NAMALWA (cell line): ENCODE results near the gene NALCN.

ENCODE experiments used
- DNase-seq: peaks from one replicate; pipeline ENCODE4 v3.0.0-alpha.2; 2015; ENCODE audit warnings: low spot score

Gene NALCN

DNA sequence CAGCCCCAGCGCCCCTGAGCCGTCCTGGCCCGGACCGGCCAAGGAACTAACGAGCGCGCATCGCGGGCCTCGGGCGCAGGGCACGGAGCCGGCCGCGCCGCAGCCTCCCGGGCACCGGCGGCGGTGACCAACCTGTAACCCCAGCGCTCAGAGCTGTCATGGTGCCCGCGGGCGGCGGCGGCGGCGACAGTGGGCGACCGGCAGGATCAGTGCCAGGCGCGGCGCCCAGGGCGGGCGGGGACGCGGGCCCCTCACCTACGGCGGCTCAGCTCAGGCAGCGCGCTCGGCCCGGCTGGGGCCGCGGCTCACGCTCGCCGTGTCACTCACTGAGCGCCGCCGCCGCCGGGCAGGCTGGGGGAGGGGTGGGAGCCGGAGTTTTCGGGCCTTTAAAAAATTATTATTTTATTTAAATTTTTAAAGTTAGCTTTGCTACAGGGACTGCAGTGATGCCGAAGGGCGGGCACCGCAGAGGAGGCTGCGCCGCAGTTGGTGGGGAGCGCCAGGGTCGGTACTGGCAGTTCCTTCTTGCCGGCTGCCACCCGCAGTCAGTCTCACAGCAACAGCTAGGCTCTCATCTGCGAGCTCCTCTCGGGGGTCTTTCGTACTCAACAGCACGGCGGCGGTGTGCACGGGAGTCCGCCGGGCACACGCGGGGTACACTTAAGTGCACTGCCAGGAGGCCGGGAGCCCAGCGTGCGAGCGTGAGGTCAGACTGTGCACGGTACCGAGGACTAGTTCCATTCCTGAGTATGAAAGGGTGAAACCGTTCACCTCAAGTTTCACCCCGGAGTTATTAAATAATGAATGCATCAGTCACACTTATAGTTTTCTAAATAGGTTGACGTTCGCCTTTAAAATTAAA is at the start of gene NALCN:
NALCN (minus strand) TSS at position 328 of the 862 bp plus-strand sequence. CDS start 17,382 bp downstream, outside the sequence.
- no peak for DNase-seq

DNA sequence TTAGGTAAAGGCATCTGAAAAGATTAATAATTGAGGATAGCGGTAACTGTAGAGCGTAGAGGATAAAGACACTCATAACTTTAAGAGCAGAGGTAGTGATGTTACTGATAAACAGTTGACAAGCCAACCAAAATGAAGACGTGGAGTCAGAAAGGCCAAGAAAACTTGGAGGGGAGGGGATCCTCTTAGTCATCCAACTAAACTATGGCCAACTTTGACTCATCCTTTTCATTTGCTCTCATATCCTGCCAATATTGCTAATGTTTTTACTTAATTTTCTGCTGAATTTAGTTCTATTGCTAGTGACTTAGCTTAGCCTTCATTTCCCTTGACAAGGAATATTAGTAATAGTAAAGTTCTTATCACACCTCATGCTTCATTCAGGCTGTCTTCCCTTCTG is 49.6 kb upstream of the NALCN start:
- DNase-seq = no peak

DNA sequence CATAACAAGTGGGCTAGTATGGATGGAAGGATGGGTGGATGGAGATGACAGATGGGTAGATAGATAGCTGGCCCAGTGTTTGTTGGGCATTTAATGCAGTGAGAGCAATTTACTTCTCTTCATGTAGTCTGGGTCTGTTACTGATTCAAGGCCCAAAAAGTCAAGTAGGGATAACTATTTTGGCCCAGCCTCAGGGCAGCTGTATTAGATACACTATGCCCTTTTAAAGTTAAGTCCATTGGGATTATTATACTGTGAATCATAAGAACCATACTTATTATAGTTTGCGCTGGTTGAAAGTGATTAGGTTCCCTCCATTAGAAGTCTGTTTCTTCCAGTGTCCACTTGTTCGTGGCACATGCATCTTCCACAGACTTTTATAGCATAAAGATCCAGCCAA is 40.9 kb upstream of the NALCN start:
- no peak for DNase-seq

DNA sequence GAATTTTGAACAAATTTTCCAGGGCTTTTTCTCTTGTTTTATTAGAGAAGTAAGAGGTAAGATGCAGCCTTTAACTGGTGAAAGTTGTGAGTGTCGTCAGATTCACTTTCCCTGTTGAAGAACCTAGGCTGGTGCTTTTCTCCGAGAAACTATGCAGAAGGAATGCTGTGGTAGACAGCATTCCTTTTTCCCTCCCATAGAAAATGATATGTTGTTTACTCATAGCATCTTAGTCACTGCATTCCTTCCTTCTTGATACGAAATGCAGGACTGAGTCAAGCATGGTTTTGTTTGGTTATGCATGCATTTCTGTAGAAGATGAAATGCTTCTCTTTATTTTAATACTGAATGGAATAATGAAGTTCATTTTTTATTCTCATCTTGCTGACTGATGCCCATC is 39.6 kb upstream of the NALCN start:
- no peak for DNase-seq

DNA sequence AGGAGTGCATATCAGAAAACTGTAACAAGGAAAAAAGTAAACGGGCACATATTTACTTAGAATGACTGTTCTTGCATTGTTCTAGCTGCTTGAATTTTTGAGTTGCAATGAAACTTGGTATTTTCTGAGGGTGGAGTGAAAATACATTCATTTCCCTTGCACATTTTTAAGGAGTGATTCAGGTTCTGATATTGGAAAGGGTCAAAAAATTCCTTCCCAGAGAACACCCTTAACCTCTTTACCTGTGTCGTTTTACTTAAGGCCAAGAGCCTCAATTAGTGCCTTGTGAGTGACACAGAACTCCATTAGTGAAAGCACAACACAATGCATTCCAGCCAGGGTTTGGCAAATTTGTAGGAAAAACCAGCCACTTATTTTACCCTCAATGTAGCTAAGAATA is 38.5 kb upstream of the NALCN start:
- no peak for DNase-seq

DNA sequence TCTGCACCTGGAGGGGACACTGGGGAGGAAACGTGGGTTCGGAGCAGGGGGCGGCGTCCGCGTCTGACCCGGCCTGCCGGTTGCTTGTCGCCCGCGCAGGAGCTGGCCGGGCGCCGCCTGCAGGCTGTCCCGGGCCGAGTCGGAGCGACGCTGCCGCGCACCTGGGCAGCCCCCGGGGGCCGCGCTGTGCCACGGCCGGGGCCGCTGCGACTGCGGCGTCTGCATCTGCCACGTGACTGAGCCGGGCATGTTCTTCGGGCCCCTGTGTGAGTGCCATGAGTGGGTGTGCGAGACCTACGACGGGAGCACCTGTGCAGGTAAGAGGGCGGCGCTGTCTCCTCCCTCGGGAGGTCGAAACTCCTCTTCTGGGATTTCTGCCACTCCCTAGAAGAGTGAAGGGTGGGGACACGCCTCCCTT is 37.5 kb upstream of the NALCN start:
- no peak for DNase-seq

DNA sequence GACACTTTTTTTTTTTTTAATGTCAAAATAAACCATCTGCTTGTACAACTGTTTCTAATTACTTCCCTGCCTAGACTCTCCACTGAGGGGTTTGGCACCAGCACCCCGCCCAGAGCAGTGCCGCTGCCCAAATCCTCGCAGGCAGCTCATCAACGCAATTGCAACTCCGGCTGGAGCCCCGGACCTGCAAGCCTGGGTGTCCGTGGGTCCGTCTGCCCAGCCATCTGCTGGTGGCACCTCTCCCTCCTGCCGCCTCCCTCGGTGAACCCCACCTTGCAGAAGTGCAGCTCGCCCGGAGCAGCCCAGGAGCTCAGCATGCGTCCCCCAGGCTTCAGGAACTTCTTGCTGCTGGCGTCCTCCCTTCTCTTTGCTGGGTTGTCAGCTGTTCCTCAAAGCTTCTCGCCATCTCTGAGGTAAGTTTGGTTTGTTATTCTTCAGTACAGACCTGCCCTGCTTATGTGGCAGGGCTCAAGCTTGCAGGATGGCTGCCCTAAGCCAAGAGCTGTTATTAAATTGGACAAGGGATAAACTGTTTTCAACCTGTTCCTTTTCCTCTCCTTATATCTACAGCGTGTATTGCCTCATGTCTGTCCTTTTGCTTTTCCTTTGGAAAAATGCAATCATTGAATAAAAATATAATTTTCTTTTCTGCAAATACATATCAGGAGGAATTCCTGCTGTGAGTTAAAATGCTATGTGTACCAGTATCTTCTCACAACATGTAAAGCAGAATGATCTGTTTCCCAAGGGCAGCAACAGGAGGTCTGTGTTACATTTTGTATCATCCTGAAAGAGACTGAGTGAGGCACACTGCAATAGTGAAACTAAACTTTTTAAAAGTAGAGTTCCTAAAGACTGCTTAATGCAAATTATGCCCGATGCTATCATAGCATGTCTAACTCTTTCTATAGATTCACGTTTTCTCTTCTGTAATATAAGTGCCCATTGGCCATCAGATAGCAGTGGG is 36.5 kb upstream of the NALCN start, which contains the start of gene ITGBL1:
ITGBL1 (plus strand) TSS at position 157 of the 967 bp plus-strand sequence; CDS start at position 316, 159 bp downstream.
- DNase-seq = no peak

DNA sequence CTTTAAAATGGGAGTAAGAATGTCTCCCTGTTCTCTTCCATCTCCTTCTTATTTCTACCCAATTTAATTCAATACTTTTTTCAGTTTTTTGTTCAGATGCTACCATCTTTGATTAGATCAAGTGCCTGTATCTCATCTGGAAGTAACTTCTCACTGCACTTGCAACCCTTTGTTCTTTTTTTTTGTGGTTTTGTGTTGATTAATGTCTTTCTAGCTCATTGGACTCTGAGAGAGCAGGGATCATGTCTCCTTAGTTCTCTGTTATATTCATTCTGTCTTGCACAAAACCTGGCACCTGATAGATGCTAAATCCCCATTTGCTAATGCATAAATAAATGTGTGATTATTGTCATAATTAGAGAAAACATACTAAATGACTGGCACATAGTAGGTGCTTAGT is 35.3 kb upstream of the NALCN start:
- no peak for DNase-seq

DNA sequence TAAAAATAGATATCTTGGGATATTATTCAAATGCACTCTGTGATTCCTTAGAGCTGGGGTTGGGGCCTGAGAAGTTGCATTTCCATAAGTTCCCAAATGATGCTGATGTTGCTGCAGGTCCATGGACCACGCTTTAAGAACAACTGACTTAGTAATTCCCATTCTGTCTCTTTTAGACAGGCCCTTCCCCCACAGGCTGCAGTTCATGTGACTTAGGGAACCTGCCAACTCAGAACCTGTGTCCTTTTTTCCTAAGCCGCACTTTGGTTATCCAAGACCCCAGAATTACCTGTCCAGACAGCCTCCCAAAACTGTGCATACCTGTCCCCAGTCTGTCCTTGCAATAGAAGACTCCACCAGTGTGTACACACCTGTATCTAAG is 34.4 kb upstream of the NALCN start:
- no peak for DNase-seq

DNA sequence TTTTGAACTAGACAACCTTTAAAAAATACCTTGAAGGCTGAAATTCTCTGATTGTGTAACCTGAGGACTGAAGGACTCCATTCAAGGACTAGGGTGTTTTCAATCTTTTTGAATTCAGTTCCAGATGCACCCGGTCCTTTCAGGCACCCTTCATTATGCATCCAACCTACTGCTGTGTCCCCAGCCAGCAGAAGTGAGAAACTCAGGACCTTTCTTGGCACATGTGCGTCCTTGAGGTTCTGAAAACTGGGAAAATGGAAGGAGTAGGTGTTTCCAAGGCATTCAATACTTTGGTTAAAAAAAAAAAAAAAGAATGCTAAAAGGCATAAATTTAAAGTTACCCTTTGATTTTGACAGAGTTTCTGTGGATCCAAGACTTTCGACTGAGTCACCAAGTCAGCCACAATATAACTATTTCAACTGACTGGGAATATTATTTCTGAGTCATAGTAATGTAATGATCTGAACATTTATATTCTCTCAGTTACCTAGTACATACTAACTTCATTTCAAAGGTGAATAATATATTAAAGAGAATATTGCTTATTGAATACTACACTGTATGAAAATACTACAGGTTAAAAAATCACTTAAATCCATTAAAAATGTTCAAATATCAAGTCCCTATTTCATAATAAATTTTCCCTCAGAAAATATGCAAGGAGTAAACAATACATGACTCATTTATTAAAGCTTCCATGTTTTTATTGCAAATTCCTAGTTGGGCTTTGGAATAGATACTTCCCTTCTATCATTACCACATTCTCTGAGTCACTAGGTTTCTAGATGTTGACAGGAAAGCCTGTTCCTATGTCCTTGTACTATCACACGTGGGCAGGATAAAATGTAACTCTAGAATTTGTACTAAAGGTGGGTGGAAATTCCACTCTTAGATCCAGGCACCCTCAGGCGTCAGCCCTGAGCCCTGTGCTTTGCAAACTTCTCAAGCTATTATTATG is 33.8 kb upstream of the NALCN start:
- DNase-seq = no peak

DNA sequence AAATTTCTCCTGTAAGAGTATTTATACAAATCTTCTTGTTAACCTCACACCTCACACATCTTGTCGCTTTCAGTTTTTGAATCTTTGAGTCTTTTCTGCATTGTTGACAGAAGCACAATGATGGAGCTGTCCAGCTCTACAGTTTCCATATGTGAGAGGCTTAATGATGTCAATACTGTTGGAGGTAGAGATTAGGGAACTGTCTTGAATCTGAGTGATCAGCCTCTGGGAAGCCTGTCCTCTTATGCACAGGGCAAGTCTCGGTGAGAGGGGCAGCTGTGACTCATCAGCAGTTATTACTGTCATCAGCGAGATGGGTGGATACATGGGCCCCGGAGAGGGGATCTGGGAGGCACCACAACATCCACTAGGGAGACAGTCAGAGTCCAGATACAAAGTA is 31.5 kb upstream of the NALCN start:
- DNase-seq = no peak

DNA sequence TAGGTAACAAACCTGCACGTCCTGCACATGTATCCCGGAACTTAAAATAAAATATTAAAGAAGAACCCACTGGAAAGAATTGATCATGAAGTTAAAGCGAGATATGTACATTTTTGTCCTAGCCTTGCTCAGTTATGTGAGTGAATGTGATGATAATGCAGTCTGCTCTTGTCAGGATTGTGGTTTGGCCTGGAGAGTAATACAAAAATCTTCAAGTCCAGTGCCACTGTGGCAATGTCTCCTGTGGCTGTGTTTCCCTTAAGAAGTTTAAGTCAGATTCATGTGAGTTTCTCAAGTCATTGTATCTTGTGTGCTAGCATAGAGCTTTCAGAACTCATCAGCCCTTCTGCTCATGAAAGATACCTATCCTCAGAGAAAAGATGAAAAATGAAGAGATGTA is 18.2 kb upstream of the NALCN start:
- DNase-seq = no peak

DNA sequence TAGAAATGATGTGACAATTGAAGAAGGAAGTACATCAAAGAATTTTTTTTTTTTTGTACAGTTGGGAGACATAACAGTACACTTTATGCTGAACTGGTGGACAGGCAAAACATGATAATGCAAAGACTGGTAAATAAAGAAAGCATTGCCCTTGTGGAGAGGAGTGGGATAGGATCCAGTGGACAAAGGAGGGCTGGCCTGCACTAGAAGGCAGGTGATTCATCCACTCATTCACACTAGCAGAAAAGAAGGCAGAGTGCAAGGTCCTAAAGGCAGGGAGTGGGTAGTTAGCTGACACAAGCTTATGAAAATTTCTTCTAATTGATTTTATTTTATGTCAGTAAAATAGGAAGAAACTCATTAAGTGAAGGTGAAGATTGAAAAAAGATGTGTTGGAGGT is 17.6 kb upstream of the NALCN start:
- DNase-seq = no peak

DNA sequence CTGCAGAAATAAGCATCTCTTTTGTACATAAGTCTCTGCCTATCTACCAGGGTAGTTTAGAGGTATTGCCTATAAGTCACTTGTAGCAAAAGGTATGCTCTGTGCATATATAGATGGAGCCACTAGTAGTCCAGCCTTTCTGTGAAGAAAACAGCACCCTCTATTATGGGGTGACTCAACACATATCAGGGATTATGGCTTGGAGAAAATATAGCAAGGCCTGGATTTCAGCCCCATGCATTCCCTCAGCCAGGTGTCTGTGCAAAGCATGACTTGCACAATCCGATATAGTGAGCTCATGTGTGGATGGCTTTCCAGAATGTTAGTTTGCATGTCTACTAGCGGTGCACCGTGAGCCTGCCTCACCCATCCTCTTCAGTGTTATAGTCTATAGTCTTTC is 13.4 kb upstream of the NALCN start:
- no peak for DNase-seq

DNA sequence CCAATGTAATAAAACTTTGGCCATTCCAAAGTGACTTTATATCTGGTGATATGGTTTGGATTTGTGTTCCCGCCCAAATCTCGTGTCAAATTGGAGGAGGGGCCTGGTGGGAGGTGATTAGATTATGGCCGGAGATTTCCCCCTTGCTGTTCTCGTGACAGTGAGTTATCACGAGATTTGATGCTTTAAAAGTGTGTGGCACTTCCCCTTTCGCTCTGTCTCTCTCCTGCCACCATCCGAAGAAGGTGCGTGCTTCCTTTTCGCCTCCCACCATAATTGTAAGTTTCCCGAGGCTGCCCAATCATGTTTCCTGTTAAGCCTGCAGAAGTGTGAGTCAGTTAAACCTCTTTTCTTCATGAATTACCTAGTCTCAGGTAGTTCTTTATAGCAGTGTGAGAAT is 9.3 kb upstream of the NALCN start:
- DNase-seq = peak; percentile 16

DNA sequence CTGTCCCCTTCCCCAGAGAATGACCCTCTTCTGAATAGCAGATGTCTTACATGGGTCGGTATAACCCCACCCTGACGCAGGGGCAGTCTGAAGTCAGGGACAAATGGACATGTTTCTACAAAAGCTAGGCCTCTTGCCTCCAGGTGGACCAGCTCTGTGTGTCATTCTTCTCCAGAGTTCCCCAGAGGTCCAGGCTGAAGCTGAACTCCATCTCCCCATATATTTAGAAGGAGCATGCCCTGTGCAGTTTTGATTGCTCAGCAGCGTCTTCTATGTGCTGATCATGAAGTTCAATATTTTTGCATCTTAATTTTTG is 8.8 kb upstream of the NALCN start:
- no peak for DNase-seq

DNA sequence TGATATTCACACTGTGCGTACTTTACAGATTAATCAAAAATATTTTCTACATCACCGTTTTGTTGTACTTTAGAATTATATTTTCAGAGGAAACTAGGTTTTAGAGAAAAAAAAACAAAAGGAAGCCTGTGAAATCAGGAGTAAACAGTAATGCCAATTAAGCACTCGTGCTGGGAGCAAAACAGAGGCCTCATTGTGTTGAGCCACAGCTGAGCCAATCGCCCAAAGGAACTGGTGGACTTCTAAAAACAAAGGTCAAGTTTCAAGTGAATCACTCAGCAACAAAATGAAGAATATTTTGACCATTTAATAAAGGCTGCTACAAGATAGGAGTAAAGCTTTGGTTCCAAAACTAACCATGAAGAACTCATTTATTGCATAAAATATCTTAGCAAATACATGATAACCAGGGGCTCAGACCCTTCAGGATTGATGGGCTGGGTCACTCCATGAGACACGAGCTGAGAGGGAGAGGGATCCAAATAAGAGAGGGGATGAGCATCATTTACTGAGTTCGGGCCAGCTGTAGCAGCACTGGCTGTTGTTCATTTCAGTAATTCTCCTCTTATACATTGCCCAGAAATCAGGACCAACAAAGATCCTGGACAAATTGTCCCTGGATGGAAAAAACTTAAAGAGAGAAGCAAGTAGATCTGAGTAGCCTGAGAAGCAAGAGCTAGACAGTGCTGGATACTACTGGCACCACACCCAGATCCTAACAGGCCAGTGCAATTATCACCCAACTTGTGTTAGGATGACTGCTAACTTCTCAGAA is 8.3 kb upstream of the NALCN start:
- no peak for DNase-seq

DNA sequence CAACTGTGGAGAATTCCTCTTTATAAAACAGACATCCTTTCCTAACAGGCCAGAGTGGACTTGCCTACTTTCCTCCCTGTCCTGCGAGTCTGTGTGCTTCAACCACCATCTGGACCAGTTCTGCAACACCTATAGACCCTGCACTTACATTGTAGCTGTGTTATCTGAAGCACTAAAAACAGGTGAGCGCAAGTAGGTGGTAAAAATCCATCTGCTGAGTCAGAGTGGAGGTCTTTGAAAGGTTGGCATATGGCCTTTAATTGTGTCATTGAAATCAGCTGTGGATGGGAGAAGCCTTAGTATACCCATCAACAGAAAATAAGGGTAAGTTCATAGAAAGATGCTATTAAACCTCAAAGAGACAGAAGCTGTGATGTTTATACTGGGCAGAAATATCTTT is 7.6 kb upstream of the NALCN start:
- no peak for DNase-seq

DNA sequence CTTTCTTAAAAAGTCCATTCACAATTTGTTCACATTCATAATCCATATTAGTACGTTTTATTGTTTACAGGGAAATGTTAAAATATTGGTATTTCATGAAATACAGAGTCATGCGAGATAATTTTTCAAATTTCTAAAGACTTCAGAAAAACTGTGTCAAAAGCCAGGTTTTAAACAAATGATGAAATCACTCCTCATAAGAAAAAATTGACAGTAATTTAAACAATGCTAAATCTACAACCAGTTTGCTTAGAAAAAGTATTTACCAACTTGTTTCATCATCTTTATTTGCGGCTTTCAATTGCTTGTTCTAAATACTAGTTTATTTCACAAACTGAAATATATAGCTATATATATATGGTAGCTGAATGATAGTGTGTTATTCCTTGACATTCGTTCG is 1.2 kb upstream of the NALCN start:
- DNase-seq = no peak

DNA sequence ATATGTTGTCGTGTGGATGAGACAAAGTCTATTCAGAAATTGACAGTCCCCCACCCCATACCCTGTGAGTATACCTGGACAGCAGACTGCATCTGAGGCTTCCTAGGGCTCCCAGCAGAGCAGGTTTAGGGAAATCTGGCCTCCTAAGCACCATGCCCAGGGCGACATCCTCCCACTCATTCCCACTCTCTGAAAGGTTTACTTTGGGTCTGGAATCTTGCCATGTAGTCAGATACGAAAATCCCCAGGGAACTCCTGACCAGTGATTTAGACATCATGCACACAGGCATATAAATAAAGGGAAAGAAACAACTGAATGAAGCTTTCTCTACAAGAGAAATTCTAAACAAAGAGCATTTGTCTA is 717 bp upstream of the NALCN start:
- DNase-seq = no peak
